NCI-H2196 treated with DMSO at 0.1 percent for 48 hours (cell line): Measurements from ENCODE around the gene SLFN12L.
"Not testable (repeated sequence)": the region's sequence is repeated elsewhere in the genome, so short reads cannot be mapped to it uniquely, and the experiment has no call there.

Experiments used
- DNase-seq: peaks from one replicate; lab custom pipeline; 2025; ENCODE audit not compliant: unreplicated experiment; lab: John Stamatoyannopoulos, UW

The SLFN12L gene

GRCh38 chr17:35543856-35544255 is 6.4 kb upstream of the SLFN12L start:
- DNase-seq: no peak

GRCh38 chr17:35542990-35543389 is 5.5 kb upstream of the SLFN12L start:
- no peak for DNase-seq

GRCh38 chr17:35541434-35541833 is 4.0 kb upstream of the SLFN12L start:
- no peak for DNase-seq

- no peak for DNase-seq
Observed at GRCh38 chr17:35540589-35541404, 3.3 kb upstream of the SLFN12L start.

- DNase-seq: no peak
Observed at GRCh38 chr17:35539659-35540026, 2.2 kb upstream of the SLFN12L start.

GRCh38 chr17:35536664-35537171 is 760 bp downstream of the SLFN12L start:
- no peak for DNase-seq

GRCh38 chr17:35535406-35535805 is 2.1 kb downstream of the SLFN12L start:
- DNase-seq: not testable (repeated sequence)

- DNase-seq: no peak
Observed at GRCh38 chr17:35534576-35535093, 2.8 kb downstream of the SLFN12L start.

GRCh38 chr17:35531160-35531559 is 6.3 kb downstream of the SLFN12L start:
- no peak for DNase-seq

GRCh38 chr17:35529866-35530265 is 7.6 kb downstream of the SLFN12L start:
- no peak for DNase-seq

GRCh38 chr17:35529326-35529725 is 8.2 kb downstream of the SLFN12L start:
- not testable (repeated sequence) for DNase-seq

GRCh38 chr17:35523296-35523695 is 14.2 kb downstream of the SLFN12L start:
- DNase-seq: no peak

GRCh38 chr17:35521654-35522256 is 15.7 kb downstream of the SLFN12L start:
- not testable (repeated sequence) for DNase-seq

- DNase-seq: no peak
Observed at GRCh38 chr17:35521150-35521549, 16.3 kb downstream of the SLFN12L start.

GRCh38 chr17:35519906-35520442 is 17.5 kb downstream of the SLFN12L start:
- no peak for DNase-seq

GRCh38 chr17:35519439-35519838 is 18.0 kb downstream of the SLFN12L start:
- DNase-seq: no peak

- DNase-seq: not testable (repeated sequence)
Observed at GRCh38 chr17:35518431-35518830, 19.0 kb downstream of the SLFN12L start.

- DNase-seq: no peak
Observed at GRCh38 chr17:35515027-35515426, 22.5 kb downstream of the SLFN12L start.

- DNase-seq: no peak
Observed at GRCh38 chr17:35514564-35514963, 22.9 kb downstream of the SLFN12L start.

- no peak for DNase-seq
Observed at GRCh38 chr17:35510052-35510451, 27.4 kb downstream of the SLFN12L start.

GRCh38 chr17:35507714-35508113 is 29.8 kb downstream of the SLFN12L start:
- not testable (repeated sequence) for DNase-seq

GRCh38 chr17:35499548-35499947 is 37.9 kb downstream of the SLFN12L start:
- DNase-seq: no peak
